Astrocyte (in vitro differentiated cells and primary cell): ENCODE results near the gene MAPK9.

Experiments used
- CTCF ChIP-seq: IDR thresholded peaks from 2 replicates; pipeline ENCODE4 v1.5.1; 2011; ENCODE audit warnings: low read depth, mild to moderate bottlenecking, inconsistent platforms, low read length, moderate library complexity; ENCODE audit not compliant: insufficient read depth
- EZH2 ChIP-seq: IDR thresholded peaks from 2 replicates; pipeline ENCODE4 v1.6.1; 2012; ENCODE audit warnings: mild to moderate bottlenecking, low read length, inconsistent platforms; ENCODE audit not compliant: insufficient read depth

- no peak for TF ChIP-seq CTCF
- no peak for TF ChIP-seq EZH2
These were observed 69.8 kb downstream of the MAPK9 start for GRCh38 chr5:180222056-180222455.
